Ishikawa (cell line): Measurements from ENCODE around the gene MIEN1.

Source experiments
- CEBPB ChIP-seq: IDR thresholded peaks from 2 replicates; pipeline ENCODE4 v1.6.1; 2012
- EGR1 ChIP-seq: IDR thresholded peaks from 2 replicates; pipeline ENCODE4 v1.6.1; 2012
- EP300 ChIP-seq: IDR thresholded peaks from 2 replicates; pipeline ENCODE4 v1.6.1; 2012; ENCODE audit warnings: borderline replicate concordance
- NFIC ChIP-seq: IDR thresholded peaks from 2 replicates; pipeline ENCODE4 v1.6.1; 2012
- RAD21 ChIP-seq: IDR thresholded peaks from 2 replicates; pipeline ENCODE4 v1.6.1; 2012; ENCODE audit warnings: low read depth
- REST ChIP-seq: IDR thresholded peaks from 2 replicates; pipeline ENCODE4 v1.6.1; 2012; ENCODE audit warnings: low read depth, mild to moderate bottlenecking
- TAF1 ChIP-seq: IDR thresholded peaks from 2 replicates; pipeline ENCODE4 v1.6.1; 2012; ENCODE audit warnings: low read depth, mild to moderate bottlenecking
- TCF12 ChIP-seq: IDR thresholded peaks from 2 replicates; pipeline ENCODE4 v1.6.1; 2012; ENCODE audit warnings: low read depth
- YY1 ChIP-seq: IDR thresholded peaks from 2 replicates; pipeline ENCODE4 v1.6.1; 2012; ENCODE audit warnings: low read depth
- ZBTB7A ChIP-seq: IDR thresholded peaks from 2 replicates; pipeline ENCODE4 v1.6.1; 2012; ENCODE audit warnings: low read depth

- TF ChIP-seq TAF1, result no peak
- TF ChIP-seq EP300, result no peak
- no peak for TF ChIP-seq TCF12
- TF ChIP-seq NFIC, result no peak
- no peak for TF ChIP-seq CEBPB
- no peak for TF ChIP-seq EGR1
- TF ChIP-seq ZBTB7A, result no peak
- no peak for TF ChIP-seq RAD21
- no peak for TF ChIP-seq REST
- TF ChIP-seq YY1, result no peak
Observed at GRCh38 chr17:39688475-39688835, 41.9 kb downstream of the MIEN1 start.
